Measurements from ENCODE around the gene GZMM. TPM values are rescaled to one million over a fixed set of nuclear protein-coding genes. Genes with fewer than 3 reads are reported as not detected.

Gene GZMM
- total and polyA plus RNA-seq, 5 donors from 2014 or later, result 38.3 to 124 (median 83.8) TPM

GRCh38 chr19:597406-598315, 53.8 kb downstream of the GZMM start:
- no peaks in the 10 kb centered on the region for H3K4me1 ChIP-seq (ENCODE audit: control insufficient read depth, insufficient read depth, low read length, poor library complexity, severe bottlenecking)
- no peak overlapping the region for H3K4me3 ChIP-seq (ENCODE audit: low read depth, low read length)
- Mint-ChIP-seq H3K27ac (no peak overlapping the region), H3K27me3 (peaks cover 7% of the 10 kb centered on the region), H3K36me3 (no peaks in the 10 kb centered on the region), H3K9me3 (peaks cover 0 to 1% (median 0%) of the 10 kb centered on the region in 7 donors), H3K4me1 (no peaks in the 10 kb centered on the region), H3K4me3 (no peak overlapping the region)
- no peak overlapping the region for H3K27ac ChIP-seq (ENCODE audit: insufficient read depth, low read length, poor library complexity, severe bottlenecking)
- no peak for ATAC-seq (ENCODE audit: low read depth in 2 of 2)
- H3K27me3 ChIP-seq (ENCODE audit: control insufficient read depth, insufficient read depth, low read length), result no peaks in the 10 kb centered on the region
- DNase-seq, result no peak
- no peaks in the 10 kb centered on the region for H3K9me3 ChIP-seq (ENCODE audit: control insufficient read depth in 2 of 2, low read length in 2 of 2)
- no peaks in the 10 kb centered on the region for H3K36me3 ChIP-seq (ENCODE audit: control insufficient read depth, insufficient read depth, low read length)

Other genes with a start within 250 kb of the GZMM start
- gene MIER2, start 199.3 kb upstream of the GZMM start, total RNA-seq, result 15.8 TPM
- gene MIER2, start 199.3 kb upstream of the GZMM start, polyA plus RNA-seq, result 1 to 10 TPM; 2.0 to 4.3 (median 2.9) TPM
- not detected for gene C2CD4C, start 134.9 kb upstream of the GZMM start, total RNA-seq
- not detected for gene C2CD4C, start 134.9 kb upstream of the GZMM start, polyA plus RNA-seq
- gene SHC2, start 83.0 kb upstream of the GZMM start, total RNA-seq, result not detected
- gene SHC2, start 83.0 kb upstream of the GZMM start, polyA plus RNA-seq, result not detected
- gene MADCAM1, start 47.6 kb upstream of the GZMM start, total RNA-seq, result 0.52 TPM
- under 1 TPM in 3 of 4 donors, not detected in 1; 0.16 to 0.33 (median 0.31) TPM for gene MADCAM1, start 47.6 kb upstream of the GZMM start, polyA plus RNA-seq
- 19.3 TPM for gene TPGS1, start 36.6 kb upstream of the GZMM start, total RNA-seq
- gene TPGS1, start 36.6 kb upstream of the GZMM start, polyA plus RNA-seq, result 10 to 100 TPM; 18.2 to 44.4 (median 37.3) TPM
- 39.2 TPM for gene CDC34, start 12.3 kb upstream of the GZMM start, total RNA-seq
- 10 to 100 TPM; 32.2 to 37.8 (median 34.8) TPM for gene CDC34, start 12.3 kb upstream of the GZMM start, polyA plus RNA-seq
- 132 TPM for gene BSG, start 28.5 kb downstream of the GZMM start, total RNA-seq
- gene BSG, start 28.5 kb downstream of the GZMM start, polyA plus RNA-seq, result 100 to 1,000 TPM; 282 to 338 (median 300) TPM
- gene HCN2, start 45.8 kb downstream of the GZMM start, total RNA-seq, result 1.2 TPM
- gene HCN2, start 45.8 kb downstream of the GZMM start, polyA plus RNA-seq, result not detected
- 62.9 TPM for gene POLRMT, start 89.5 kb downstream of the GZMM start, total RNA-seq
- gene POLRMT, start 89.5 kb downstream of the GZMM start, polyA plus RNA-seq, result 10 to 100 TPM; 25.4 to 38.1 (median 34.1) TPM
- 0.81 TPM for gene FGF22, start 95.8 kb downstream of the GZMM start, total RNA-seq
- under 1 TPM in 1 of 4 donors, not detected in 3; 0.17 TPM for gene FGF22, start 95.8 kb downstream of the GZMM start, polyA plus RNA-seq
- 124 TPM for gene RNF126, start 119.2 kb downstream of the GZMM start, total RNA-seq
- 10 to 100 TPM; 57.2 to 80.8 (median 76.9) TPM for gene RNF126, start 119.2 kb downstream of the GZMM start, polyA plus RNA-seq
- 0.64 TPM for gene FSTL3, start 132.3 kb downstream of the GZMM start, total RNA-seq
- 1 to 10 TPM in 1 of 4 donors, under 1 TPM in 3; 0.55 to 2.1 (median 0.71) TPM for gene FSTL3, start 132.3 kb downstream of the GZMM start, polyA plus RNA-seq
- 3.3 TPM for gene PRSS57, start 151.4 kb downstream of the GZMM start, total RNA-seq
- gene PRSS57, start 151.4 kb downstream of the GZMM start, polyA plus RNA-seq, result not detected
- not detected for gene PALM, start 164.9 kb downstream of the GZMM start, total RNA-seq
- gene PALM, start 164.9 kb downstream of the GZMM start, polyA plus RNA-seq, result not detected
- gene MISP, start 207.1 kb downstream of the GZMM start, total RNA-seq, result not detected
- not detected for gene MISP, start 207.1 kb downstream of the GZMM start, polyA plus RNA-seq

Measured in CD4-positive, CD25-positive, alpha-beta regulatory T cell (primary cell).